Epithelial cell of proximal tubule (primary cell): Measurements from ENCODE around the gene TRIM6. TPM values are rescaled to one million over a fixed set of nuclear protein-coding genes. Genes with fewer than 3 reads are reported as not detected.
"Not testable (repeated sequence)": the region's sequence is repeated elsewhere in the genome, so short reads cannot be mapped to it uniquely, and the experiment has no call there.

ENCODE experiments used
- DNase-seq: peaks from one replicate; pipeline ENCODE4 v3.0.0-alpha.2; 2011; ENCODE audit warnings: low read depth
- H3K4me3 ChIP-seq: 2 replicates; pipeline ENCODE4 v1.5.1; 2011; ENCODE audit warnings: low read depth, mild to moderate bottlenecking, low read length
- total RNA-seq: library from RNA; depleted of rRNA; stranded (reverse); fragments of >200 nt; gene quantifications from 2 replicates; pipeline ENCODE4 v1.2.3, GENCODE V29; 2015
- TF ChIP-seq, protein P1 (sequence below): conservative IDR thresholded peaks from 2 replicates; pipeline ENCODE4 v1.5.1; 2012; ENCODE audit warnings: low read depth, mild to moderate bottlenecking, low read length

TRIM6 gene
- total RNA-seq, 1 donor from 2014 or later, result 1.4 TPM

DNA sequence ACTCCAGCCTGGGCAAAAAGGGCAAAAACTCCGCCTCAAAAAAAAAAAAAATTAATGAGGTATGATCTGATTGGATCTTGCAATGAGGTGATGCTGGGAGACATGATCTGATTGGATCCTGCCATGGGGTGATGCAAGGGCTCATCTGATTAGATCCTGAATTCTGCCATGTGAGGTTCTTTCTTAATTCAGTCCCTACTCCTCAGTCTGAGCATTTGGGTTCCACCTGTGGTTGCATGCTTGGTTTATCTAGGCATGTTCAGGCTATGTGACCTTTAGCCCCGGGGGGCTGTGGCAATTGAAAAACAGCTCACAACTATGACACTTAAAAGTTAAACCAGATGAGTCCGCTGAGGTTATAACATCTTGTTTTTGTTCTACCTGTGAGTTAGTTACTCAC, 4.8 kb upstream of the TRIM6 start:
- H3K4me3 ChIP-seq, result no peak overlapping the region
- DNase-seq, result peak; percentile 88
- TF ChIP-seq, protein P1, sequence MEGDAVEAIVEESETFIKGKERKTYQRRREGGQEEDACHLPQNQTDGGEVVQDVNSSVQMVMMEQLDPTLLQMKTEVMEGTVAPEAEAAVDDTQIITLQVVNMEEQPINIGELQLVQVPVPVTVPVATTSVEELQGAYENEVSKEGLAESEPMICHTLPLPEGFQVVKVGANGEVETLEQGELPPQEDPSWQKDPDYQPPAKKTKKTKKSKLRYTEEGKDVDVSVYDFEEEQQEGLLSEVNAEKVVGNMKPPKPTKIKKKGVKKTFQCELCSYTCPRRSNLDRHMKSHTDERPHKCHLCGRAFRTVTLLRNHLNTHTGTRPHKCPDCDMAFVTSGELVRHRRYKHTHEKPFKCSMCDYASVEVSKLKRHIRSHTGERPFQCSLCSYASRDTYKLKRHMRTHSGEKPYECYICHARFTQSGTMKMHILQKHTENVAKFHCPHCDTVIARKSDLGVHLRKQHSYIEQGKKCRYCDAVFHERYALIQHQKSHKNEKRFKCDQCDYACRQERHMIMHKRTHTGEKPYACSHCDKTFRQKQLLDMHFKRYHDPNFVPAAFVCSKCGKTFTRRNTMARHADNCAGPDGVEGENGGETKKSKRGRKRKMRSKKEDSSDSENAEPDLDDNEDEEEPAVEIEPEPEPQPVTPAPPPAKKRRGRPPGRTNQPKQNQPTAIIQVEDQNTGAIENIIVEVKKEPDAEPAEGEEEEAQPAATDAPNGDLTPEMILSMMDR, result no peak

DNA sequence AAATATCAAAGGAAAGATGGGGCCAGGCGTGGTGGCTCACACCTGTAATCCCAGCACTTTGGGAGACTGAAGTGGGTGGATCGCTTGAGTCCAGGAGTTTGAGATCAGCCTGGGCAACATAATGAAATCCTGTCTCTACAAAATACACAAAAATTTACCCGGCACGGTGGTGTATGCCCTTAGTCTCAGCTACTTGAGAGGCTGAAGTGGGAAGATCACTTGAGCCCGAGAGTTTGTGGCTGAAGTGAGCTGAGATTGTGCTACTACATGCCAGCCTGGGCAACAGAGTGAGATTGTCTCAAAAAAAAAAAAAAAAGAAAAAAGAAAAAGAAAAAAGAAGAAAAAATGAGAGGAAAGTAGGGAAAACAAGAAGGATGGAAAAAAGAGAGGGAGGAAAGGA, 3.8 kb upstream of the TRIM6 start:
- TF ChIP-seq, protein P1, result no peak
- H3K4me3 ChIP-seq, result no peak overlapping the region

DNA sequence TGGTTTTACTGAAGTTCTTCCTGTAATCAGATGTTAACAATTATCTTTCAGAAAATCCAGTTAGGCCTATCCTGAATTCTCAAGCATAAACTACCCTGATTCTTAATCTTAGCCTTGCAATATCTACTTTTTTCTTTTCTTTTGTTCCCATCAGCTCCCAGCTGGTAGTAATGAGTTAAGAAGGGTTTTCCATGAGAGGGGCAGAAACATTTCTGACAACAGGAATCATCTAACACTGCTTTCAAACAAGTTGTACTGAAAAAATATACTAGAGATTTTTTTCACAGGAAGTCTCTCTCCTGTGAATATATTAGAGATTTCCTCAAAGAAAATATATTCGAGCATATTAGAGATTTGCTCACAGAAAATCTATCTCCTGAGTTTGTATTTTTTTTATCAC, 3.3 kb upstream of the TRIM6 start:
- DNase-seq, result no peak
- TF ChIP-seq, protein P1, result no peak
- H3K4me3 ChIP-seq, result no peak overlapping the region

More for the DNA sequence above, 3.8 kb upstream of the TRIM6 start:
- DNase-seq, result no peak

- TF ChIP-seq, protein P1, result no peak
- peak overlapping the region; percentile 68 for H3K4me3 ChIP-seq
- DNase-seq, result no peak
Measured at GRCh38 chr11:5597953-5598352, 1.5 kb downstream of the TRIM6 start.

DNA sequence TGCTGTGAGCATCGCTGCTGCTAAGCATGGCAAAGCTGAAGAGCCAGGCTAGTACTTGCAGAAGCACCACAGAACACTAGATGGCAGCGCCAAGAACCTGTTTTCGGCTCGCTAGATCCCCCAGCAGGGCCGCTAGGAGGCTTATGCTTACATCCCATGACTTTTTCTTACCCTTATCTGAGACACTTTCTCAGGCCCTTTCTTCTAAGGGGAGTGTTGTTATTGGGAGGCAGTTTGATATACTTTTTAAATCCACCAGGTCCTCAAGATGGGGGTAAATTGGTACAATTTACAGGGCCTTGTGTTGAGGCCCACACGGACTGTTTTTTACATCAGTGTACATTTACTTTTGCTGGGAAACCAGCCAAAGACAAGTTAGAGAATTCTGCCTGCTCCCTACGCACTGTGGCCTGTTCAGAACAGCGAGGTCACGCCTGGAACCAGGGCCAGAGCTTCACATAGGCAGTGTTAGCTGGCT, 4.0 kb downstream of the TRIM6 start:
- peak overlapping the region; percentile 37 for H3K4me3 ChIP-seq
- DNase-seq, result peak; percentile 81
- TF ChIP-seq, protein P1, result peak; percentile 98

- DNase-seq, H3K4me3 ChIP-seq: not testable (repeated sequence)
Measured at GRCh38 chr11:5602791-5603190, 6.4 kb downstream of the TRIM6 start.

- TF ChIP-seq, protein P1, result no peak
- no peak overlapping the region for H3K4me3 ChIP-seq
- DNase-seq, result no peak
Measured at GRCh38 chr11:5603326-5603725, 6.9 kb downstream of the TRIM6 start.
